Astrocyte (in vitro differentiated cells and primary cell): ENCODE data around the gene RALGPS2. TPM values are rescaled to one million over a fixed set of nuclear protein-coding genes. Genes with fewer than 3 reads are reported as not detected.

Source experiments
- DNase-seq: peaks from one replicate; pipeline ENCODE4 v3.0.0-alpha.2; 2010; ENCODE audit warnings: low read depth
- FAIRE-seq: peaks from 2 replicates; lab custom pipeline; 2011; peaks lifted over from hg19 to GRCh38; lab: Jason Lieb, UNC
- H2AFZ ChIP-seq: 2 replicates; pipeline ENCODE4 v1.6.0; 2012; ENCODE audit warnings: low read depth, low read length, inconsistent platforms
- H3K27ac ChIP-seq: 2 replicates; pipeline ENCODE4 v1.5.1; 2011; ENCODE audit warnings: low read depth, low read length, inconsistent platforms
- H3K27me3 ChIP-seq: 2 replicates; pipeline ENCODE4 v1.6.0; 2011; ENCODE audit warnings: low read length, inconsistent platforms; ENCODE audit not compliant: insufficient read depth
- H3K36me3 ChIP-seq: 2 replicates; pipeline ENCODE4 v1.5.1; 2011; ENCODE audit warnings: low read length, inconsistent platforms; ENCODE audit not compliant: insufficient read depth
- H3K4me1 ChIP-seq: 2 replicates; pipeline ENCODE4 v1.5.1; 2011; ENCODE audit warnings: low read length, inconsistent platforms; ENCODE audit not compliant: insufficient read depth
- H3K4me2 ChIP-seq: 2 replicates; pipeline ENCODE4 v1.6.0; 2012; ENCODE audit warnings: low read length, inconsistent platforms
- H3K4me3 ChIP-seq: 2 replicates; pipeline ENCODE4 v1.5.1; 2011; ENCODE audit warnings: low read depth, mild to moderate bottlenecking, low read length, inconsistent platforms; ENCODE audit not compliant: insufficient read depth
- H3K79me2 ChIP-seq: 2 replicates; pipeline ENCODE4 v1.6.0; 2012; ENCODE audit warnings: mild to moderate bottlenecking, low read length, inconsistent platforms; ENCODE audit not compliant: insufficient read depth
- H3K9ac ChIP-seq: 2 replicates; pipeline ENCODE4 v1.6.0; 2012; ENCODE audit warnings: mild to moderate bottlenecking, low read length, inconsistent platforms
- H3K9me3 ChIP-seq: 2 replicates; pipeline ENCODE4 v1.5.1; 2012; ENCODE audit warnings: low read depth, mild to moderate bottlenecking, low read length, inconsistent platforms; ENCODE audit not compliant: insufficient read depth
- H4K20me1 ChIP-seq: 2 replicates; pipeline ENCODE4 v1.6.0; 2012; ENCODE audit warnings: low read length, inconsistent platforms; ENCODE audit not compliant: insufficient read depth
- H3K27ac Mint-ChIP-seq: one replicate; pipeline ENCODE4 v1.8.0; 2021; ENCODE audit warnings: mild to moderate bottlenecking, mixed read lengths; ENCODE audit not compliant: unreplicated experiment
- H3K27me3 Mint-ChIP-seq: one replicate; pipeline ENCODE4 v1.8.0; 2021; ENCODE audit warnings: low read depth, mixed read lengths; ENCODE audit not compliant: unreplicated experiment
- H3K36me3 Mint-ChIP-seq: one replicate; pipeline ENCODE4 v1.8.0; 2021; ENCODE audit warnings: low read depth, mixed read lengths; ENCODE audit not compliant: unreplicated experiment
- H3K4me1 Mint-ChIP-seq: one replicate; pipeline ENCODE4 v1.8.0; 2021; ENCODE audit warnings: low read depth, mixed read lengths; ENCODE audit not compliant: unreplicated experiment
- H3K4me3 Mint-ChIP-seq: one replicate; pipeline ENCODE4 v1.8.0; 2021; ENCODE audit warnings: mild to moderate bottlenecking, moderate library complexity, mixed read lengths; ENCODE audit not compliant: unreplicated experiment
- H3K9me3 Mint-ChIP-seq: one replicate; pipeline ENCODE4 v1.8.0; 2021; ENCODE audit warnings: mild to moderate bottlenecking, mixed read lengths; ENCODE audit not compliant: unreplicated experiment
- CTCF ChIP-seq: IDR thresholded peaks from 2 replicates; pipeline ENCODE4 v1.5.1; 2011; ENCODE audit warnings: low read depth, mild to moderate bottlenecking, inconsistent platforms, low read length, moderate library complexity; ENCODE audit not compliant: insufficient read depth
- EZH2 ChIP-seq: IDR thresholded peaks from 2 replicates; pipeline ENCODE4 v1.6.1; 2012; ENCODE audit warnings: mild to moderate bottlenecking, low read length, inconsistent platforms; ENCODE audit not compliant: insufficient read depth
- total RNA-seq: library from RNA; stranded (reverse); gene quantifications from 2 replicates; pipeline ENCODE4 v1.2.1, GENCODE V29; 2021

The RALGPS2 gene
- total RNA-seq, 1 donor from 2014 or later: 33.6 TPM

- H3K79me2 ChIP-seq: no peaks in the 10 kb centered on the region
- H3K4me2 ChIP-seq: no peak overlapping the region
- H3K27ac Mint-ChIP-seq: no peak overlapping the region
- H3K36me3 Mint-ChIP-seq: peaks cover 7% of the 10 kb centered on the region
- TF ChIP-seq EZH2 (no peak), CTCF (no peak)
- DNase-seq (no peak), FAIRE-seq (no peak)
- H4K20me1 ChIP-seq: no peaks in the 10 kb centered on the region
- H3K9ac ChIP-seq: no peak overlapping the region
- H3K9me3 Mint-ChIP-seq: peaks cover 7% of the 10 kb centered on the region
- H3K27ac ChIP-seq: no peak overlapping the region
- no peak overlapping the region for H3K4me3 Mint-ChIP-seq
- no peaks in the 10 kb centered on the region for H3K27me3 ChIP-seq
- no peaks in the 10 kb centered on the region for H3K9me3 ChIP-seq
- H2AFZ ChIP-seq: no peak overlapping the region
- no peaks in the 10 kb centered on the region for H3K27me3 Mint-ChIP-seq
- no peak overlapping the region for H3K4me3 ChIP-seq
- no peaks in the 10 kb centered on the region for H3K4me1 ChIP-seq
- peaks cover 14% of the 10 kb centered on the region for H3K4me1 Mint-ChIP-seq
- H3K36me3 ChIP-seq: no peaks in the 10 kb centered on the region
These were observed 203.0 kb downstream of the RALGPS2 start for GRCh38 chr1:178928041-178928440.

- peaks cover 9% of the 10 kb centered on the region for H3K36me3 Mint-ChIP-seq
- peaks cover 14% of the 10 kb centered on the region for H3K4me1 Mint-ChIP-seq
- H2AFZ ChIP-seq: no peak overlapping the region
- no peak overlapping the region for H3K4me2 ChIP-seq
- H3K4me1 ChIP-seq: no peaks in the 10 kb centered on the region
- H3K9me3 ChIP-seq: no peaks in the 10 kb centered on the region
- peaks cover 4% of the 10 kb centered on the region for H3K9me3 Mint-ChIP-seq
- H3K27ac Mint-ChIP-seq: no peak overlapping the region
- H3K36me3 ChIP-seq: no peaks in the 10 kb centered on the region
- TF ChIP-seq EZH2 (no peak), CTCF (no peak)
- DNase-seq (no peak), FAIRE-seq (no peak)
- H3K4me3 Mint-ChIP-seq: no peak overlapping the region
- H3K27me3 ChIP-seq: no peaks in the 10 kb centered on the region
- no peaks in the 10 kb centered on the region for H4K20me1 ChIP-seq
- no peaks in the 10 kb centered on the region for H3K27me3 Mint-ChIP-seq
- no peak overlapping the region for H3K9ac ChIP-seq
- H3K79me2 ChIP-seq: no peaks in the 10 kb centered on the region
- H3K27ac ChIP-seq: no peak overlapping the region
- H3K4me3 ChIP-seq: no peak overlapping the region
These were observed 203.9 kb downstream of the RALGPS2 start for GRCh38 chr1:178928976-178929375.

- Mint-ChIP-seq H3K27ac (peak overlapping the region; percentile 8), H3K9me3 (no peaks in the 10 kb centered on the region), H3K27me3 (no peaks in the 10 kb centered on the region), H3K4me3 (no peak overlapping the region), H3K4me1 (peaks cover 14% of the 10 kb centered on the region), H3K36me3 (peaks cover 4% of the 10 kb centered on the region)
- Histone ChIP-seq H3K4me1 (no peaks in the 10 kb centered on the region), H3K9ac (no peak overlapping the region), H3K27ac (no peak overlapping the region), H4K20me1 (no peaks in the 10 kb centered on the region), H3K9me3 (no peaks in the 10 kb centered on the region), H3K4me3 (no peak overlapping the region), H3K79me2 (no peaks in the 10 kb centered on the region), H3K36me3 (no peaks in the 10 kb centered on the region), H3K4me2 (no peak overlapping the region), H2AFZ (no peak overlapping the region), H3K27me3 (no peaks in the 10 kb centered on the region)
- DNase-seq: no peak
- no peak for FAIRE-seq
- TF ChIP-seq EZH2 (no peak), CTCF (no peak)
These were observed 207.0 kb downstream of the RALGPS2 start for GRCh38 chr1:178931858-178932551.
